C4-2B (cell line): ENCODE data around the gene DNAJC2.

Experiments used
- H3K27ac ChIP-seq: fragments of 450-650 bp; 2 replicates; pipeline ENCODE4 v1.5.1; 2017
- ZFX ChIP-seq: fragments of 450-650 bp; IDR thresholded peaks from 2 replicates; pipeline ENCODE4 v1.6.1; 2017
- TF ChIP-seq, protein P1 (sequence below): fragments of 450-650 bp; conservative IDR thresholded peaks from 2 replicates; pipeline ENCODE4 v1.5.1; 2017; ENCODE audit warnings: mild to moderate bottlenecking

Gene DNAJC2

GRCh38 chr7:103344453-103345149 lies at the start of gene DNAJC2:
Gene DNAJC2, minus strand, starts transcription at chr7:103344767. Its CDS starts 145 bp downstream, at chr7:103344622.
- TF ChIP-seq, protein P1, sequence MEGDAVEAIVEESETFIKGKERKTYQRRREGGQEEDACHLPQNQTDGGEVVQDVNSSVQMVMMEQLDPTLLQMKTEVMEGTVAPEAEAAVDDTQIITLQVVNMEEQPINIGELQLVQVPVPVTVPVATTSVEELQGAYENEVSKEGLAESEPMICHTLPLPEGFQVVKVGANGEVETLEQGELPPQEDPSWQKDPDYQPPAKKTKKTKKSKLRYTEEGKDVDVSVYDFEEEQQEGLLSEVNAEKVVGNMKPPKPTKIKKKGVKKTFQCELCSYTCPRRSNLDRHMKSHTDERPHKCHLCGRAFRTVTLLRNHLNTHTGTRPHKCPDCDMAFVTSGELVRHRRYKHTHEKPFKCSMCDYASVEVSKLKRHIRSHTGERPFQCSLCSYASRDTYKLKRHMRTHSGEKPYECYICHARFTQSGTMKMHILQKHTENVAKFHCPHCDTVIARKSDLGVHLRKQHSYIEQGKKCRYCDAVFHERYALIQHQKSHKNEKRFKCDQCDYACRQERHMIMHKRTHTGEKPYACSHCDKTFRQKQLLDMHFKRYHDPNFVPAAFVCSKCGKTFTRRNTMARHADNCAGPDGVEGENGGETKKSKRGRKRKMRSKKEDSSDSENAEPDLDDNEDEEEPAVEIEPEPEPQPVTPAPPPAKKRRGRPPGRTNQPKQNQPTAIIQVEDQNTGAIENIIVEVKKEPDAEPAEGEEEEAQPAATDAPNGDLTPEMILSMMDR, result no peak
- TF ChIP-seq ZFX, result peak; percentile 38
- H3K27ac ChIP-seq, result peak within 1 kb of the TSS; percentile 98

GRCh38 chr7:103391976-103392375 lies 47.4 kb upstream of the DNAJC2 start:
- TF ChIP-seq, protein P1, result no peak
- no peak for TF ChIP-seq ZFX
- H3K27ac ChIP-seq, result no peak overlapping the region

DNA sequence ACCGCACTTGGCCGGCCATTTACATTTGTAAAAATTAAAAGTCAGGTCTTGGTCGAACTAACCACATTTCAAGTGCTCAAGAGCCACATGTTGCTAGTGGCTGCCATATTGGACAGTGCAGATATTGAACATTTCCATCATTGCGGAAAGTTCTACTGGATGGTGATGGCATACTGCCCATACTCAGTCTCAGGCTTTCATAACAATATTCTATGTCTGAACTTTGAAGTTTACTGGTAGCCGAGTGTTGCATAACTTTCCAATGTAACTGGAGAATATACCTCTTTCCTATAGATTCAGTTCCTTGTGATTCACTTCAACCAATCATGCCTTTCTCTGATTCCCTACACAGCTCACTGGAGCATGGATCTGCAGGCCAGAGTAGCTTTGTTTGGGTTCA lies 46.6 kb upstream of the DNAJC2 start:
- H3K27ac ChIP-seq, result no peak overlapping the region
- TF ChIP-seq, protein P1, result no peak
- TF ChIP-seq ZFX, result no peak

GRCh38 chr7:103389263-103389662 lies 44.7 kb upstream of the DNAJC2 start:
- no peak for TF ChIP-seq ZFX
- TF ChIP-seq, protein P1, result no peak
- no peak overlapping the region for H3K27ac ChIP-seq

GRCh38 chr7:103388469-103389140 lies 44.0 kb upstream of the DNAJC2 start:
- TF ChIP-seq, protein P1, result no peak
- TF ChIP-seq ZFX, result no peak
- no peak overlapping the region for H3K27ac ChIP-seq

- H3K27ac ChIP-seq, result no peak overlapping the region
- TF ChIP-seq, protein P1, result no peak
- TF ChIP-seq ZFX, result no peak
Observed at GRCh38 chr7:103387242-103387641, 42.7 kb upstream of the DNAJC2 start.

DNA sequence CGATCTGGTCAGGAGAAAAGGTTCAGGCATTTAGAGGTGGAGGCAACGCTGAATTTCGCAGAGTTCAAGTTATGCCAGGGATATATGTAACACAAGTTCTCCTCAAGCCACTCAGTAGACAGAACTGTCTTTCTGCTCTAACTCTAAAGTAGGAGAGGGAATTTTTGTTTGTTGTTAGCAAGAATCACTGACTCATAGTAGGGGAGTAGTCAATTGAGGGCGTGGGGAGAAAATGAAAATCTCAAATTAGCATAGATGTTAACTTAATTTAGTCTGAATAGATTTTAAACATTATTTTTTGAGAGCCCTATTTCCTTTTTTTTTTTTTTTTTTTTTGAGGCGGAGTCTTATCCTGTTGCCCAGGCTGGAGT lies 37.5 kb upstream of the DNAJC2 start:
- TF ChIP-seq, protein P1, result no peak
- no peak for TF ChIP-seq ZFX
- H3K27ac ChIP-seq, result no peak overlapping the region
